ENCODE results near the gene VPREB3.

DNA sequence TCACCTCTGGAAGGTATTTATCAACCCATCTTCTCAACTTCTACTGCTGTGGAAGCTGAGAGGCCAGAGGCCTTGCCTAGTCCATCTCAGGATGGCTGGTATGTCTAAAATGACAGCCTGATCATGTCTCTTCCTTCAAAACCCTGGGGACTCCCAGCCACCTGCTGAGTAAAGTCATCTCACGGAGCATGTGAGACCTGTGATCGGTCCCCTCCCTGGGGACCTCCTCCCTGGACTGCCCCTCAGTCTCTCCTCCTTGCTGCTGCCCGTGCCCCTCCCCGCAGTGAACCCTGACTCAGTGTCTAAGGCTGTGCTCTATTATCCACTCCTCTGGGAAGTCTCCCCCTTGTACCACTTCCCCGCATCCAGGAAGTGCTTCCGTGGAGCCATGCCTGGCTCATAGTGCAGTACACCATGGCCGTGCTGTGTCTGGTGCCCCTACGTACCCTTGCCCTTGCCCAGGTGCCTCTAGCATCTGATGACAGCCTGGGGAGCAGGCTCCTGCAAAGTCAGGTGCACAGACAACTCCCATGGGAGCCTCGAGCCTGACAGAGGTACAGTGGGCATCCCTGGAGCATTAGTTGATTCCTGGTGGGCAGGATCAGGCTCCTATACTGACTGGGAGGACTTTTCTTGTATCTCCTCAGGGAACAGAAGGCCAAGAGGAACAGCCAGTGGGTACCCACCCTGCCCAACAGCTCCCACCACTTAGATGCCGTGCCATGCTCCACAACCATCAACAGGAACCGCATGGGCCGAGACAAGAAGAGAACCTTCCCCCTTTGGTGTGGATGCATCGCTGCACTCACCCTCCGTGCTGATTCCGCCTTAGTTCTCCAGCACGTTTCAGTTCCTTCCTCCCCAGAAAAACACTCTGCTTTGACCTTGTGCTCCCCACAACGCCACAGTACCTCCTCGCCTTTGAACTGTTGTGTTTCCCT lies 46.3 kb upstream of the VPREB3 start:
- TF ChIP-seq CTCF (IDR thresholded peaks at IDR 0.05), result no peak
- no peak for TF ChIP-seq POLR2A (IDR thresholded peaks at IDR 0.05)
